Duodenal mucosa (tissue), 2 donors: ENCODE data around the gene FADS2.

Experiments used
- H3K27ac ChIP-seq: one replicate; pipeline ENCODE4 v1.7.0; 2013; ENCODE audit warnings: low read depth, low read length
- H3K27me3 ChIP-seq, 2 donors: one replicate each; pipeline ENCODE4 v1.7.0; 2013; ENCODE audit warnings: low read length in 2 of 2, control low read depth in 1 of 2; ENCODE audit not compliant: insufficient read depth in 2 of 2, control insufficient read depth in 1 of 2
- H3K36me3 ChIP-seq, 2 donors: one replicate each; pipeline ENCODE4 v1.7.0; 2013; ENCODE audit warnings: low read length in 2 of 2, control low read depth in 1 of 2; ENCODE audit not compliant: insufficient read depth in 2 of 2, control insufficient read depth in 1 of 2
- H3K4me1 ChIP-seq, 2 donors: one replicate each; pipeline ENCODE4 v1.7.0; 2013; ENCODE audit warnings: low read length in 2 of 2, control low read depth in 1 of 2; ENCODE audit not compliant: insufficient read depth in 2 of 2, control insufficient read depth in 1 of 2
- H3K4me3 ChIP-seq, 2 donors: one replicate each; pipeline ENCODE4 v1.7.0; 2013; ENCODE audit warnings: low read length in 2 of 2, low read depth in 1 of 2
- H3K9ac ChIP-seq, 2 donors: one replicate each; pipeline ENCODE4 v1.7.0; 2013; ENCODE audit warnings: low read length in 2 of 2, low read depth in 1 of 2
- H3K9me3 ChIP-seq, 2 donors: one replicate each; pipeline ENCODE4 v1.7.0; 2013; ENCODE audit warnings: low read length in 2 of 2, control low read depth in 1 of 2; ENCODE audit not compliant: control insufficient read depth in 1 of 2

FADS2 gene

DNA sequence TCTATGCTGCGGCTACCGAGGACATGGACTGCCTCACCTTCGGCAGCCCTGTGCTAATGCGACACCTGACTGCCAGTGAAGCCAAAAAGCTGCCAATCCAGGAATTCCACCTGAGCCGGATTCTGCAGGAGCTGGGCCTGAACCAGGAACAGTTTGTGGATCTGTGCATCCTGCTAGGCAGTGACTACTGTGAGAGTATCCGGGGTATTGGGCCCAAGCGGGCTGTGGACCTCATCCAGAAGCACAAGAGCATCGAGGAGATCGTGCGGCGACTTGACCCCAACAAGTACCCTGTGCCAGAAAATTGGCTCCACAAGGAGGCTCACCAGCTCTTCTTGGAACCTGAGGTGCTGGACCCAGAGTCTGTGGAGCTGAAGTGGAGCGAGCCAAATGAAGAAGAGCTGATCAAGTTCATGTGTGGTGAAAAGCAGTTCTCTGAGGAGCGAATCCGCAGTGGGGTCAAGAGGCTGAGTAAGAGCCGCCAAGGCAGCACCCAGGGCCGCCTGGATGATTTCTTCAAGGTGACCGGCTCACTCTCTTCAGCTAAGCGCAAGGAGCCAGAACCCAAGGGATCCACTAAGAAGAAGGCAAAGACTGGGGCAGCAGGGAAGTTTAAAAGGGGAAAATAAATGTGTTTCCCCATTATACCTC, 32.1 kb upstream of the FADS2 start:
- no peaks in the 10 kb centered on the region for H3K27me3 ChIP-seq
- no peak overlapping the region for H3K9ac ChIP-seq
- no peak overlapping the region for H3K27ac ChIP-seq
- H3K36me3 ChIP-seq: peaks cover 0 to 7% of the 10 kb centered on the region in 2 donors
- H3K4me1 ChIP-seq: peaks cover 16 to 24% of the 10 kb centered on the region in 2 donors
- H3K4me3 ChIP-seq: no peak overlapping the region
- H3K9me3 ChIP-seq: no peaks in the 10 kb centered on the region

- H3K27me3 ChIP-seq: no peaks in the 10 kb centered on the region
- no peak overlapping the region for H3K27ac ChIP-seq
- peak overlapping the region in 1 of 2 donors; percentile 9 for H3K9ac ChIP-seq
- no peak overlapping the region for H3K4me3 ChIP-seq
- no peaks in the 10 kb centered on the region for H3K9me3 ChIP-seq
- peaks cover 9 to 17% of the 10 kb centered on the region in 2 donors for H3K4me1 ChIP-seq
- H3K36me3 ChIP-seq: peaks cover 0 to 9% of the 10 kb centered on the region in 2 donors
These were observed 30.7 kb upstream of the FADS2 start for GRCh38 chr11:61797263-61797944.

- Histone ChIP-seq H3K27me3 (no peaks in the 10 kb centered on the region), H3K9me3 (no peaks in the 10 kb centered on the region), H3K27ac (no peak overlapping the region), H3K4me1 (peaks cover 0 to 5% of the 10 kb centered on the region in 2 donors), H3K9ac (no peak overlapping the region), H3K4me3 (no peak overlapping the region), H3K36me3 (peaks cover 0 to 26% of the 10 kb centered on the region in 2 donors)
These were observed 28.3 kb upstream of the FADS2 start for GRCh38 chr11:61799665-61800284.

DNA sequence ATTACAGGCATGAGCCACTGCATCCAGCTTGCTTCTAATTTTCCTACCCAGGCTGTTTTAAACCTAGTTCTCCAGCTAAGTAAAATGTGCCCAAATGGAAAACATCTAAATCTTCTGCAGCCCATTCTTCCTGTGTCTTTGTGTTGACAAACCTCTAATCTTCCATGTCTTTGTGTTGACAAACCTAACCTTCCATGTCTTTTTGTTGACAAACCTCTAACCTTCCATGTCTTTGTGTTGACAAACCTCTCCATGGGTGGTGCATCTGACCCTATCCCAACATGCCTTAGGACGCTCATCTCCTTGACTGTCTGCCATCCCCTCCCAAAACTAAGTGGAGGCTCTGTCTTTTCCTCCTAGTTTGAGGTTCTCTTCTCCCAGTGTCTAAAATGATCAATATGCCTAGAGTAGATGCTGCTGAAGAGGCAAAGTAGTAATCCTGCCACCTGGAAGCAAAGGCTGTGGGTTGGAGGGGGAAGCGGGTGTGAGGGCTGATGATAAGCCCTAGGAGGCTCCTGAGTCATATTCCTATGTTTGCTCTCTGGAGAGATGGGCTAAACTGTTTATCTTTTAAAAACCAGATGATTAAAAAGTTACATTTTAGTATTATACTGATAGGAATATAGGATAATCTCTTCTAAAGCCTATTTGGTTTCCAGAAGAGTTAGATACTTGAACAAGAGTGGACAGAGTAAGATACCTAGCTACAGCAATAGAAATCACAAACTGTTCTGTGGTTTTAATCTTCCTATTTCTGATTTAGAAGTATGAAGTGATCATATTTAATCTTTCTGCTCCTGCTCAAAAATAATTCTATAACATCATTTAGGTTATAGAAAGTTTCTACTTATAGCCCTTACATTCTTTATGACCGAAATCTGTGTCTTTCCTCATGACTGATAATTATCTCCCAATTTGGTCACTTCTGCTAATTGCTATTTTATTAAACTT, 27.5 kb upstream of the FADS2 start:
- H3K4me3 ChIP-seq: no peak overlapping the region
- no peaks in the 10 kb centered on the region for H3K9me3 ChIP-seq
- no peaks in the 10 kb centered on the region for H3K27me3 ChIP-seq
- H3K36me3 ChIP-seq: peaks cover 0 to 29% of the 10 kb centered on the region in 2 donors
- H3K27ac ChIP-seq: no peak overlapping the region
- peaks cover 0 to 5% of the 10 kb centered on the region in 2 donors for H3K4me1 ChIP-seq
- no peak overlapping the region for H3K9ac ChIP-seq

DNA sequence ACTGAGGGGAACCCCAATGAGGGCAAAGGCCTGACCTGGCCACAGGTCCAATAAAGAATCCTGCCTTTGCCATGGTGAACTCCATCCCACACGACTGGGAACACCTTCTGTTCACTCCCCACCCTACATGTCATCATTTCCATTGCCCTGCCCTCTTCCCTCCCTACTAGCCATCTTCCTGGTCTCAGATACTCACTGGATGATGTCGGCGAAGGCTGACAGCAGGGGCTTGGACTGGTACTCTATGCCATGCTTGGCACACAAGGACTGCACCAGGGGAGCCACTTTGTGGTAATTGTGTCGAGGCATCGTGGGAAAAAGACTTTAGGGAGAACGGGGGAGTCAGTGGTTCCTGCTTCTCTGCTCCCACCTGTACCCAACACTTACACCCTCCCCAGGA, 25.5 kb upstream of the FADS2 start:
- Histone ChIP-seq H3K4me3 (no peak overlapping the region), H3K9me3 (no peaks in the 10 kb centered on the region), H3K4me1 (peaks cover 0 to 1% of the 10 kb centered on the region in 2 donors), H3K27me3 (no peaks in the 10 kb centered on the region), H3K27ac (no peak overlapping the region), H3K9ac (no peak overlapping the region), H3K36me3 (peaks cover 0 to 31% of the 10 kb centered on the region in 2 donors)

- H3K4me3 ChIP-seq: no peak overlapping the region
- no peaks in the 10 kb centered on the region for H3K9me3 ChIP-seq
- H3K4me1 ChIP-seq: no peaks in the 10 kb centered on the region
- H3K36me3 ChIP-seq: peaks cover 0 to 44% of the 10 kb centered on the region in 2 donors
- H3K9ac ChIP-seq: no peak overlapping the region
- H3K27ac ChIP-seq: no peak overlapping the region
- no peaks in the 10 kb centered on the region for H3K27me3 ChIP-seq
These were observed 24.0 kb upstream of the FADS2 start for GRCh38 chr11:61803889-61804647.

- H3K9ac ChIP-seq: no peak overlapping the region
- no peaks in the 10 kb centered on the region for H3K4me1 ChIP-seq
- H3K4me3 ChIP-seq: no peak overlapping the region
- peaks cover 0 to 50% of the 10 kb centered on the region in 2 donors for H3K36me3 ChIP-seq
- no peaks in the 10 kb centered on the region for H3K9me3 ChIP-seq
- no peaks in the 10 kb centered on the region for H3K27me3 ChIP-seq
- no peak overlapping the region for H3K27ac ChIP-seq
These were observed 23.0 kb upstream of the FADS2 start for GRCh38 chr11:61805146-61805545.

DNA sequence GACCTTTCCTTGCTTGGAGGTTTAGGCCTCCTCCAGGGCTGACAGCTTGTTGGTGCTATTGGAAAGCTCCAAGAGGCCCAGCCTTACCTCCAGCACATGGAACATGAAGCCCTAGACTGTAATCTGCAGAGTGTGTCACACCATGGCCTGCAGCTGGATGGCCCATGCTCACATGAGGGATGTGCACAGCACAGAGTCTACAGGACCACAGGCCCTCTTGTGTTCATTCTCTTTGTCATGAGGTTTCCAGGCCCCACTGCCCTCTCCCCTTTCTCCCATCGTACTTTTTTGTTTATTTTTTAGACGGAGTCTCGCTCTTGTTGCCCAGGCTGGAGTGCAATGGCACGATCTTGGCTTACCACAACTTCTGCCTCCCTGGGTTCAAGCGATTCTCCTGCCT, 21.3 kb upstream of the FADS2 start:
- no peak overlapping the region for H3K4me3 ChIP-seq
- H3K36me3 ChIP-seq: peaks cover 0 to 63% of the 10 kb centered on the region in 2 donors
- H3K4me1 ChIP-seq: no peaks in the 10 kb centered on the region
- no peak overlapping the region for H3K9ac ChIP-seq
- H3K27me3 ChIP-seq: no peaks in the 10 kb centered on the region
- H3K27ac ChIP-seq: no peak overlapping the region
- no peaks in the 10 kb centered on the region for H3K9me3 ChIP-seq

DNA sequence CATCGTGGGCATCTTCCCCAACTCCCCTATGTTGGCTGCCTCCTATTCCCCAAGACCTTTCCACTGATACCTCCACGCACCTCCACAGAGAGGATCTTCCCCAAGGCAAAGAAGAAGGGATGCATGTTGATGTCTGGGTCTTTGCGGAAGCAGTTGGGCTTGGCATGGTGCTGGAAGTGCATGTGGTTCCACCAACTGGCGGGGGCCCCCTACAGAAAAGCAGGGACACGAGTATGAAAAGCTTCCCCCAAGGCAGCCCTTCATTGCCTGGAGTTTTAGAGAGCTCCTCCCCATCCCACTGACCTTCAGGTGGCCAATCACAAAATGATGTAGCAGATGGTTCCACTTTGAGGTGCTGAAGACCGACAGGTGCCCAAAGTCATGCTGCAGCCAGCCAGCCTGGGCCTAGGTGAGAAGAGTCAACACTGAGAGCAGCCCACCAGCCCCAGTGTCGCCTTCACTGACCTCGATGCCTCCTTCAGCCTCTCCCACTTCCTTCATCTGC, 17.4 kb upstream of the FADS2 start:
- Histone ChIP-seq H3K36me3 (peaks cover 0 to 52% of the 10 kb centered on the region in 2 donors), H3K27ac (no peak overlapping the region), H3K9ac (no peak overlapping the region), H3K27me3 (peaks cover 0 to 3% of the 10 kb centered on the region in 2 donors), H3K9me3 (no peaks in the 10 kb centered on the region), H3K4me1 (peaks cover under 1 to 15% of the 10 kb centered on the region in 2 donors), H3K4me3 (no peak overlapping the region)
